Caco-2 (cell line): ENCODE data around the gene PELO. TPM values are rescaled to one million over a fixed set of nuclear protein-coding genes. Genes with fewer than 3 reads are reported as not detected.
"Not testable (repeated sequence)": the region's sequence is repeated elsewhere in the genome, so short reads cannot be mapped to it uniquely, and the experiment has no call there.

Experiments
- BruUV-seq: library from RNA; stranded (reverse); fragments of 400-500 nt; replicated peaks from 2 replicates; lab custom pipeline; 2021; lab: Mats Ljungman, UMichigan
- CTCF ChIA-PET: fragments of 300-600 bp; sonication (Branson Sonifier 250); formaldehyde crosslinking; loops from one replicate; lab custom pipeline; 2022; ENCODE audit warnings: antibody characterized with exemption; lab: Charles Lee
- POLR2A ChIA-PET: fragments of 300-600 bp; sonication (Branson Sonifier 250); formaldehyde crosslinking; loops from one replicate; lab custom pipeline; 2022; ENCODE audit warnings: antibody characterized with exemption; lab: Charles Lee
- DNase-seq, 2 experiments: peaks; one replicate each; pipeline versions ENCODE4 v3.0.0 to v3.0.0-alpha.2; 2020 to 2022
- H3K27me3 ChIP-seq: replicated peaks from 2 replicates; pipeline ENCODE4 v1.6.0; 2011; ENCODE audit warnings: low read length; ENCODE audit not compliant: control insufficient read depth, insufficient read depth
- H3K36me3 ChIP-seq: 2 replicates; pipeline ENCODE4 v1.5.1; 2011; ENCODE audit warnings: low read length; ENCODE audit not compliant: control insufficient read depth, insufficient read depth
- H3K4me1 ChIP-seq: fragments of 250-450 bp; sonication (Bioruptor Pico); 2 replicates; pipeline ENCODE4 v1.5.1; 2020; ENCODE audit warnings: mild to moderate bottlenecking
- H3K4me3 ChIP-seq: 2 replicates; pipeline ENCODE4 v1.5.1; 2011; ENCODE audit warnings: low read depth, mild to moderate bottlenecking, control low read depth, low read length
- H3K9me3 ChIP-seq: fragments of 250-450 bp; sonication (Bioruptor Pico); 2 replicates; pipeline ENCODE4 v1.5.1; 2020; ENCODE audit warnings: mild to moderate bottlenecking, moderate library complexity
- H3K27ac Mint-ChIP-seq: one replicate; pipeline ENCODE4 v1.8.0; 2022; ENCODE audit warnings: mixed read lengths; ENCODE audit not compliant: unreplicated experiment
- H3K27me3 Mint-ChIP-seq: one replicate; pipeline ENCODE4 v1.8.0; 2022; ENCODE audit warnings: mixed read lengths; ENCODE audit not compliant: insufficient read depth, unreplicated experiment
- H3K36me3 Mint-ChIP-seq: one replicate; pipeline ENCODE4 v1.8.0; 2022; ENCODE audit warnings: mild to moderate bottlenecking, mixed read lengths; ENCODE audit not compliant: insufficient read depth, unreplicated experiment
- H3K4me1 Mint-ChIP-seq: one replicate; pipeline ENCODE4 v1.8.0; 2022; ENCODE audit warnings: low read depth, mixed read lengths; ENCODE audit not compliant: unreplicated experiment
- H3K4me3 Mint-ChIP-seq: one replicate; pipeline ENCODE4 v1.8.0; 2022; ENCODE audit warnings: mild to moderate bottlenecking, moderate library complexity, mixed read lengths; ENCODE audit not compliant: unreplicated experiment
- H3K9me3 Mint-ChIP-seq: one replicate; pipeline ENCODE4 v1.8.0; 2022; ENCODE audit warnings: mixed read lengths; ENCODE audit not compliant: unreplicated experiment
- CTCF ChIP-seq, 2 experiments: fragments of 200-600 bp in 1 of 2; IDR thresholded peaks; 1 replicate in 1 of 2; 2 replicates in 1 of 2; pipeline versions ENCODE4 v1.5.1 to v1.8.0; 2011 to 2022; ENCODE audit warnings: antibody characterized with exemption in 1 of 2, control low read depth in 1 of 2, inconsistent platforms in 1 of 2, low read depth in 1 of 2, low read length in 1 of 2, mild to moderate bottlenecking in 1 of 2, moderate library complexity in 1 of 2; ENCODE audit not compliant: insufficient read depth in 1 of 2, severe bottlenecking in 1 of 2, unreplicated experiment in 1 of 2
- intact Hi-C: fragments of 100-400 bp; cut with micrococcal nuclease; formaldehyde crosslinking; loops from one replicate; pipeline ENCODE4 v1.10.0; 2022; ENCODE audit not compliant: unreplicated experiment
- total RNA-seq: library from RNA; stranded (reverse); gene quantifications from 2 replicates; pipeline ENCODE4 v1.2.3, GENCODE V29; 2022

Gene PELO
- total RNA-seq, 1 experiment from 2014 or later, result 25.9 TPM

- no peaks in the 10 kb centered on the region for H3K27me3 ChIP-seq
- H3K36me3 ChIP-seq, result no peaks in the 10 kb centered on the region
- no peak overlapping the region for H3K4me3 ChIP-seq
- no peak for TF ChIP-seq CTCF (IDR thresholded peaks at IDR 0.05; ENCODE audit: insufficient read depth in 1 of 2, low read depth in 1 of 2, low read length in 1 of 2, severe bottlenecking in 1 of 2, unreplicated experiment in 1 of 2)
- no peak overlapping the region for H3K27ac Mint-ChIP-seq
- H3K9me3 ChIP-seq, result no peaks in the 10 kb centered on the region
- ChIA-PET CTCF (no interaction called here), POLR2A (no interaction called here)
- no peak overlapping the region for H3K4me3 Mint-ChIP-seq
- H3K4me1 ChIP-seq, result peaks cover 8% of the 10 kb centered on the region
- intact Hi-C loops, result no loop called here
- H3K4me1 Mint-ChIP-seq, result peaks cover 5% of the 10 kb centered on the region
- BruUV-seq, result no TSS peak
- DNase-seq, result no peak
- no peaks in the 10 kb centered on the region for H3K9me3 Mint-ChIP-seq
- H3K27me3 Mint-ChIP-seq, result no peaks in the 10 kb centered on the region
- H3K36me3 Mint-ChIP-seq, result no peaks in the 10 kb centered on the region
These were observed 26.8 kb downstream of the PELO start for GRCh38 chr5:52814352-52815148.

GRCh38 chr5:52817818-52818217 is 30.1 kb downstream of the PELO start:
- Mint-ChIP-seq H3K36me3 (no peaks in the 10 kb centered on the region), H3K27me3 (no peaks in the 10 kb centered on the region), H3K4me1 (no peaks in the 10 kb centered on the region), H3K4me3 (no peak overlapping the region), H3K9me3 (no peaks in the 10 kb centered on the region), H3K27ac (no peak overlapping the region)
- H3K4me3 ChIP-seq, result no peak overlapping the region
- TF ChIP-seq CTCF (IDR thresholded peaks at IDR 0.05; ENCODE audit: insufficient read depth in 1 of 2, low read depth in 1 of 2, low read length in 1 of 2, severe bottlenecking in 1 of 2, unreplicated experiment in 1 of 2), result no peak
- BruUV-seq, result no TSS peak
- DNase-seq, result no peak
- POLR2A ChIA-PET, result no interaction called here
- no peaks in the 10 kb centered on the region; the same call in 1 of the 2 replicates for H3K27me3 ChIP-seq
- intact Hi-C loops, result no loop called here
- CTCF ChIA-PET, result no interaction called here
- H3K9me3 ChIP-seq, result no peaks in the 10 kb centered on the region
- H3K36me3 ChIP-seq, result no peaks in the 10 kb centered on the region
- no peaks in the 10 kb centered on the region for H3K4me1 ChIP-seq

GRCh38 chr5:52818360-52818759 is 30.6 kb downstream of the PELO start:
- BruUV-seq, result no TSS peak
- Mint-ChIP-seq H3K27me3 (no peaks in the 10 kb centered on the region), H3K4me1 (no peaks in the 10 kb centered on the region), H3K9me3 (no peaks in the 10 kb centered on the region), H3K36me3 (no peaks in the 10 kb centered on the region), H3K4me3 (no peak overlapping the region), H3K27ac (no peak overlapping the region)
- Histone ChIP-seq H3K4me1 (no peaks in the 10 kb centered on the region), H3K36me3 (no peaks in the 10 kb centered on the region), H3K27me3 (no peaks in the 10 kb centered on the region; the same call in 1 of the 2 replicates), H3K4me3 (no peak overlapping the region), H3K9me3 (no peaks in the 10 kb centered on the region)
- intact Hi-C loops, result no loop called here
- CTCF ChIA-PET, result no interaction called here
- TF ChIP-seq CTCF (IDR thresholded peaks at IDR 0.05; ENCODE audit: insufficient read depth in 1 of 2, low read depth in 1 of 2, low read length in 1 of 2, severe bottlenecking in 1 of 2, unreplicated experiment in 1 of 2), result no peak
- POLR2A ChIA-PET, result no interaction called here
- no peak for DNase-seq

GRCh38 chr5:52818807-52819206 is 31.1 kb downstream of the PELO start:
- H3K36me3 Mint-ChIP-seq, H3K27me3 ChIP-seq, H3K36me3 ChIP-seq, BruUV-seq, POLR2A ChIA-PET, H3K4me3 Mint-ChIP-seq, DNase-seq, H3K4me1 ChIP-seq, H3K9me3 ChIP-seq, H3K27ac Mint-ChIP-seq, H3K9me3 Mint-ChIP-seq, H3K4me1 Mint-ChIP-seq, H3K27me3 Mint-ChIP-seq, H3K4me3 ChIP-seq, CTCF ChIA-PET, intact Hi-C loops: not testable (repeated sequence)
